Transverse colon (tissue), 4 donors: ENCODE data around the gene ALDH1A2. TPM values are rescaled to one million over a fixed set of nuclear protein-coding genes. Genes with fewer than 3 reads are reported as not detected.
A peak's percentile ranks its signal among the peaks of the same experiment; 100 is the strongest.
"Not testable (repeated sequence)": the region's sequence is repeated elsewhere in the genome, so short reads cannot be mapped to it uniquely, and the experiment has no call there.

Source experiments
- DNase-seq: peaks from one replicate; pipeline ENCODE4 v3.0.0-alpha.2; 2019
- H3K27ac ChIP-seq, 4 donors: fragments of 200-600 bp; sonication (generic); 2 replicates each; pipeline ENCODE4 v1.5.1; 2016 to 2018; ENCODE audit warnings: inconsistent platforms in 4 of 4
- H3K27me3 ChIP-seq: fragments of 200-600 bp; sonication (generic); 2 replicates; pipeline ENCODE4 v1.5.1; 2017; ENCODE audit warnings: inconsistent platforms
- H3K36me3 ChIP-seq, 4 donors: fragments of 200-600 bp; sonication (generic); 2 replicates each; pipeline ENCODE4 v1.5.1; 2017 to 2019; ENCODE audit warnings: inconsistent platforms in 4 of 4
- H3K4me1 ChIP-seq, 4 donors: fragments of 200-600 bp; sonication (generic); 2 replicates each; pipeline ENCODE4 v1.5.1; 2017 to 2020; ENCODE audit warnings: inconsistent platforms in 4 of 4
- H3K4me3 ChIP-seq, 4 donors: fragments of 200-600 bp; sonication (generic); 1 replicate in 1 of 4; 2 replicates in 3 of 4; pipeline versions ENCODE4 v1.5.1 to v1.6.1; 2017 to 2019; ENCODE audit warnings: inconsistent platforms in 4 of 4
- H3K9me3 ChIP-seq, 2 donors: fragments of 200-600 bp; sonication (generic); 2 replicates each; pipeline ENCODE4 v1.5.1; 2017 to 2019; ENCODE audit warnings: inconsistent platforms in 2 of 2
- EP300 ChIP-seq: sonication (generic); formaldehyde crosslinking; IDR thresholded peaks from one replicate; pipeline ENCODE4 v1.6.1; 2017; ENCODE audit warnings: antibody characterized with exemption, low read depth
- POLR2A ChIP-seq: fragments of 450-650 bp; IDR thresholded peaks from one replicate; pipeline ENCODE4 v1.6.1; 2016; ENCODE audit warnings: antibody characterized with exemption, mild to moderate bottlenecking, moderate library complexity
- POLR2AphosphoS5 ChIP-seq, 3 donors: sonication (generic); formaldehyde crosslinking; IDR thresholded peaks; one replicate each; pipeline ENCODE4 v1.6.1; 2016; ENCODE audit warnings: antibody characterized with exemption in 3 of 3
- WGBS, 2 donors: methylation state at CpG; one replicate each; pipeline ENCODE4 v1.1.5; 2018; ENCODE audit warnings: low coverage in 1 of 2; 5-methylcytosine and 5-hydroxymethylcytosine counted together
- in situ Hi-C, 4 donors: fragments of 200-750 bp; cut with MboI; loops; one replicate each; pipeline versions ENCODE4 v1.15.0 to v1.15.1; 2017; ENCODE audit warnings: low sequenced_read_pairs in 3 of 4, low pct_ligation_motif_present in 1 of 4, low pct_unique_long_range_greater_than_20kb in 1 of 4
- intact Hi-C: fragments of 100-400 bp; cut with DNase I; formaldehyde crosslinking; loops from one replicate; pipeline ENCODE4 v1.15.1; 2023; ENCODE audit warnings: low total_unique reads
- total RNA-seq, 4 donors: library from RNA; depleted of rRNA; stranded (reverse); fragments of >200 nt; gene quantifications; one replicate each; pipeline ENCODE4 v1.1.0, GENCODE V29; 2016
- TF ChIP-seq, protein P1 (sequence below), 5 experiments: fragments of 200-600 bp in 3 of 5; fragments of 450-650 bp in 2 of 5; sonication (generic) in 3 of 5; IDR thresholded peaks; 1 replicate in 2 of 5; 2 replicates in 3 of 5; pipeline ENCODE4 v1.5.1; 2016 to 2017; ENCODE audit warnings: antibody characterized with exemption in 5 of 5, inconsistent platforms in 3 of 5, mild to moderate bottlenecking in 2 of 5, moderate library complexity in 1 of 5

ALDH1A2 gene
- total RNA-seq, 4 donors from 2014 or later = 0.68 to 4.9 (median 1.7) TPM; not detected in 1

DNA sequence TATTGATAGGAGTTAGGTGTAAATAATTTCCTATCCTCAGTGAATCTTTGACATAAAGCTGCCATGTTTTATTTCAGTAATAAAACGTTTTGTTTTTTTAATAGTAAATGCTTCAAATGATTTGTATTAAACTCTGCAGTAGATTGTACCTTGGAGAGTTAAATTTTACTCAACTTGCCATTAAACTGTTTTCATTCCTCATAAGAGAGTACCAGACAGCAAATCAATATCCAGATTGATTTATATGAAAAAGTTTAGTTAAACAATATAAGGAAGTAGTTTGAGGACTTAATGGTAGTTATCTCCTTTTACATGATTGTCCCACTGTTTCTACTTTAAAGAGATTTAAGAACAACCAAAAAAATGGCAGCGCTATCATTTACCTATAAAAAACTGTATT is 18.4 kb downstream of the ALDH1A2 start:
- Histone ChIP-seq H3K36me3 (no peaks in the 10 kb centered on the region), H3K4me1 (no peaks in the 10 kb centered on the region), H3K27ac (no peak overlapping the region), H3K9me3 (no peaks in the 10 kb centered on the region), H3K27me3 (peaks cover 6% of the 10 kb centered on the region), H3K4me3 (no peak overlapping the region)
- in situ Hi-C loops (no loop called here), intact Hi-C loops (no loop called here)
- TF ChIP-seq POLR2A (no peak), EP300 (no peak), POLR2AphosphoS5 (IDR thresholded peaks at IDR 0.05) (no peak)
- TF ChIP-seq, protein P1, sequence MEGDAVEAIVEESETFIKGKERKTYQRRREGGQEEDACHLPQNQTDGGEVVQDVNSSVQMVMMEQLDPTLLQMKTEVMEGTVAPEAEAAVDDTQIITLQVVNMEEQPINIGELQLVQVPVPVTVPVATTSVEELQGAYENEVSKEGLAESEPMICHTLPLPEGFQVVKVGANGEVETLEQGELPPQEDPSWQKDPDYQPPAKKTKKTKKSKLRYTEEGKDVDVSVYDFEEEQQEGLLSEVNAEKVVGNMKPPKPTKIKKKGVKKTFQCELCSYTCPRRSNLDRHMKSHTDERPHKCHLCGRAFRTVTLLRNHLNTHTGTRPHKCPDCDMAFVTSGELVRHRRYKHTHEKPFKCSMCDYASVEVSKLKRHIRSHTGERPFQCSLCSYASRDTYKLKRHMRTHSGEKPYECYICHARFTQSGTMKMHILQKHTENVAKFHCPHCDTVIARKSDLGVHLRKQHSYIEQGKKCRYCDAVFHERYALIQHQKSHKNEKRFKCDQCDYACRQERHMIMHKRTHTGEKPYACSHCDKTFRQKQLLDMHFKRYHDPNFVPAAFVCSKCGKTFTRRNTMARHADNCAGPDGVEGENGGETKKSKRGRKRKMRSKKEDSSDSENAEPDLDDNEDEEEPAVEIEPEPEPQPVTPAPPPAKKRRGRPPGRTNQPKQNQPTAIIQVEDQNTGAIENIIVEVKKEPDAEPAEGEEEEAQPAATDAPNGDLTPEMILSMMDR (IDR thresholded peaks at IDR 0.05) = no peak
- no peak for DNase-seq
- WGBS, 2 donors = 48 to 59% methylated on average over 2 of the region's 2 CpGs

DNA sequence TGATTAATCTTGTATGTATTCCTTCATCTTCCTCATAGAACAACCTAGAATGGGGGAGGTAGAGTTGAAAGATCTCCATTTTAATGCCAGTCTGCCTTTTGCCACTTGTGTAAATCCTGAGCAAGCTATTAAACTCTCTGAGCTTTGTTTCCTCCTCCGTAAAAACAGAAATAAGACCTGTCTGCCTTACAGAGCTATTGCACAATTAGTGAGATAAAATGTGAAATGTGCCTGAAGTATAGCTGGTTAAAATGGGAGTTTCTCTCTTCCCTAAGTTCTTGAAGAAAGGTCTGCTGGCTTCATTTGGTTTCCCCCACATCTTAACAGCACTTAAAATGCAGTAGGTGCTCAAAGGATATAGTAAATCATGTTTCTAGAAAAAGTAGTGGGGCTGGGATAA is 19.0 kb downstream of the ALDH1A2 start:
- in situ Hi-C loops = no loop called here
- H3K4me3 ChIP-seq = no peak overlapping the region

DNA sequence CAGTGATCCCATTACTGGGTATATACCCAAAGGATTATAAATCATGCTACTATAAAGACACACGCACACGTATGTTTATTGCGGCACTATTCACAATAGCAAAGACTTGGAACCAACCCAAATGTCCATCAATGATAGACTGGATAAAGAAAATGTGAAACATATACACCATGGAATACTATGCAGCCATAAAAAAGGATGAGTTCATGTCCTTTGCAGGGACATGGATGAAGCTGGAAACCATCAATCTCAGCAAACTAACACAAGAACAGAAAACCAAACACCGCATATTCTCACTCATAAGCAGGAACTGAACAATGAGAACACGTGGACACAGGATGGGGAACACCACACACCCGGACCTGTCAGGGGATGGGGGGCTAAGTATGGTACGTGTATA is 20.1 kb downstream of the ALDH1A2 start:
- DNase-seq, H3K27me3 ChIP-seq, H3K27ac ChIP-seq, in situ Hi-C loops, H3K36me3 ChIP-seq, intact Hi-C loops, H3K4me3 ChIP-seq, H3K9me3 ChIP-seq: not testable (repeated sequence)
- WGBS, 2 donors = 79 to 92% methylated on average over 7 of the region's 7 CpGs
- H3K4me1 ChIP-seq = peaks cover 0 to 10% (median 0%) of the 10 kb centered on the region in 4 donors

More for the DNA sequence above, 19.0 kb downstream of the ALDH1A2 start:
- H3K36me3 ChIP-seq = no peaks in the 10 kb centered on the region
- H3K4me1 ChIP-seq = no peaks in the 10 kb centered on the region
- H3K27ac ChIP-seq = no peak overlapping the region
- intact Hi-C loops = no loop called here
- peaks cover 6% of the 10 kb centered on the region for H3K27me3 ChIP-seq
- no peak for DNase-seq
- TF ChIP-seq EP300 (no peak), POLR2AphosphoS5 (IDR thresholded peaks at IDR 0.05) (no peak), POLR2A (no peak)
- TF ChIP-seq, protein P1 (IDR thresholded peaks at IDR 0.05) = no peak
- no peaks in the 10 kb centered on the region for H3K9me3 ChIP-seq
- 0 to 43% methylated on average over 1 of the region's 1 CpG for WGBS, 2 donors

DNA sequence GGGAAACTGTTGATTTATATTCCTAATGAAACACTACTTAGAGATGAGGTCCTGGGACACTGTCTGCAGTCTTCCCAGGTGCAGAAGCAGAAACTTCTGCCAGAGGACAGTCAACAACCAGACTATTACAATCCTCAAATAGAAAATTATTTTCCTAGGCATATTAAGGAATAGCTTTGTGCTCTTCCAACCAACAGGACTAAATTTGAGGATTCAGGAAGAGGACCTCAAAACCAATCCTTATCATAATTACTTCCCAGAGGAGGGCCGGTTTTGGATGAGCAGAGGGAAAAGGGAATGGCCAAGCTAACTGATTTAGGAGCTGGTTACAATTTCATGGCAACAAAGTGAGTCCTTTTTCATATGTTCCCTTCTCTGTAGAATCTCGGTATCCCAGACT is 21.0 kb downstream of the ALDH1A2 start:
- H3K4me1 ChIP-seq = peaks cover 0 to 18% (median 4%) of the 10 kb centered on the region in 4 donors
- WGBS, 2 donors = 84 to 100% methylated on average over 1 to 2 of the region's 2 CpGs
- no peaks in the 10 kb centered on the region for H3K36me3 ChIP-seq
- no peak overlapping the region for H3K27ac ChIP-seq
- no peaks in the 10 kb centered on the region for H3K27me3 ChIP-seq
- H3K4me3 ChIP-seq = no peak overlapping the region
- in situ Hi-C loops = no loop called here
- intact Hi-C loops = no loop called here
- no peaks in the 10 kb centered on the region for H3K9me3 ChIP-seq
- no peak for DNase-seq
- TF ChIP-seq POLR2AphosphoS5 (IDR thresholded peaks at IDR 0.05) (no peak), EP300 (no peak), POLR2A (no peak)
- TF ChIP-seq, protein P1 (IDR thresholded peaks at IDR 0.05) = no peak

DNA sequence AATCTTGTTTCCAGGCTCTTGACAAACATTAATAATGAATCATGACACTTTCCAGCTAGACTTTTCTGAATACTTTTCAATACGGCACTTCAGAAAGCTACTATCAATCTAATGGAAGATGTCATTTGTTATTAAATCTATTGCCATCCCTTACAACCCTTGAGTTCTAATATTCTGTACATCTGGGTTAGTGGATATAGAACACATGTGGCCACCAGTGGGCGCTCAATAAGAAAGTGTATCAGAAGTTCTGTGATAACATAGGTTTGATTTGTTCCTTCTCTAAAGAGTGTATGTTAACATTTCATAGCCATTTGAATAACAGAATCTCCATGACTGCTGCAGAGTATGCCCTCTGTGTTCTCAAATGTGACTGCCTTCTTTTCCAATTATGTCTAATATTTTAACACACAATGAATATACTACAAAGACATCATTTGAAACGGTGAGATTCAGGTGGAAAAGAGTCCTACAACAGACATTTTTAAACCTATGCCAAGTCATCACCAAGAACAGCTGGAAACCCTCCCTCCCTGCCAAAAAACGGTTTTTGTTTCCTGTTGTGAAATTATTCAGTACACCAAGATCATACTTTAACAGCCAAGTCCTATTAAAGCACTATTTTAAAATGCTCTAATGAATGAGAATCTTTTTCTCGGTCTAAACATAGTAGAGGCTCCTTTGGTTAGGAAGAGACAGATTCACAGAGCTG is 22.2 kb downstream of the ALDH1A2 start:
- no peak overlapping the region for H3K27ac ChIP-seq
- in situ Hi-C loops = no loop called here
- H3K9me3 ChIP-seq = no peaks in the 10 kb centered on the region
- peak; percentile 53 for DNase-seq
- H3K36me3 ChIP-seq = no peaks in the 10 kb centered on the region
- WGBS, 2 donors = 37 to 48% methylated on average over 5 of the region's 5 CpGs
- no peak overlapping the region for H3K4me3 ChIP-seq
- H3K27me3 ChIP-seq = no peaks in the 10 kb centered on the region
- intact Hi-C loops = no loop called here
- TF ChIP-seq POLR2A = no peak
- TF ChIP-seq, protein P1 (IDR thresholded peaks at IDR 0.05) = peak; percentile 50 to 66 (median 57)
- H3K4me1 ChIP-seq = peaks cover 0 to 30% (median 11%) of the 10 kb centered on the region in 4 donors
